Natural killer cell (primary cell): ENCODE data around the gene HELZ. TPM values are rescaled to one million over a fixed set of nuclear protein-coding genes. Genes with fewer than 3 reads are reported as not detected.

ENCODE experiments used
- ATAC-seq, 3 donors: fragments of 150-1000 bp in 2 of 3; fragments of 200-7000 bp in 1 of 3; cut with Tn5 transposase; 1 replicate in 1 of 3; 2 replicates in 2 of 3; pipeline ENCODE4 v1.10.0; 2021; ENCODE audit warnings: mild to moderate bottlenecking in 2 of 3, moderate library complexity in 2 of 3
- DNase-seq, 2 donors: peaks; one replicate each; pipeline versions ENCODE4 v3.0.0 to v3.0.0-alpha.2; 2013 to 2021; ENCODE audit warnings: mixed read lengths in 1 of 2
- H3K27ac ChIP-seq: one replicate; pipeline ENCODE4 v1.5.1; 2013; ENCODE audit warnings: mild to moderate bottlenecking, low read length
- H3K27me3 ChIP-seq: one replicate; pipeline ENCODE4 v1.6.1; 2013; ENCODE audit warnings: low read length; ENCODE audit not compliant: control insufficient read depth, insufficient read depth
- H3K36me3 ChIP-seq: one replicate; pipeline ENCODE4 v1.6.1; 2013; ENCODE audit warnings: low read length; ENCODE audit not compliant: control insufficient read depth, insufficient read depth
- H3K4me1 ChIP-seq: one replicate; pipeline ENCODE4 v1.6.1; 2013; ENCODE audit warnings: low read length; ENCODE audit not compliant: control insufficient read depth, insufficient read depth
- H3K4me3 ChIP-seq: one replicate; pipeline ENCODE4 v1.5.1; 2013; ENCODE audit warnings: low read length
- H3K9me3 ChIP-seq: one replicate; pipeline ENCODE4 v1.6.1; 2013; ENCODE audit warnings: low read length; ENCODE audit not compliant: control insufficient read depth, insufficient read depth
- H3K27ac Mint-ChIP-seq, 2 donors: one replicate each; pipeline ENCODE4 v1.8.0; 2022; ENCODE audit warnings: mild to moderate bottlenecking in 2 of 2, mixed read lengths in 2 of 2, moderate library complexity in 1 of 2
- H3K27me3 Mint-ChIP-seq, 2 donors: one replicate each; pipeline ENCODE4 v1.8.0; 2022; ENCODE audit warnings: low read depth in 2 of 2, mixed read lengths in 2 of 2
- H3K36me3 Mint-ChIP-seq: one replicate; pipeline ENCODE4 v1.8.0; 2022; ENCODE audit warnings: mixed read lengths
- H3K4me1 Mint-ChIP-seq, 2 donors: one replicate each; pipeline ENCODE4 v1.8.0; 2022; ENCODE audit warnings: mixed read lengths in 2 of 2
- H3K4me3 Mint-ChIP-seq: one replicate; pipeline ENCODE4 v1.8.0; 2022; ENCODE audit warnings: mild to moderate bottlenecking, moderate library complexity, mixed read lengths
- H3K9me3 Mint-ChIP-seq, 2 donors: one replicate each; pipeline ENCODE4 v1.8.0; 2022; ENCODE audit warnings: mixed read lengths in 2 of 2
- WGBS: methylation state at CpG from one replicate; pipeline ENCODE4 v1.1.7; 2013; ENCODE audit warnings: missing lambda C conversion rate; ENCODE audit not compliant: insufficient coverage; 5-methylcytosine and 5-hydroxymethylcytosine counted together
- intact Hi-C: fragments of 100-400 bp; cut with micrococcal nuclease; formaldehyde crosslinking; loops from one replicate; pipeline ENCODE4 v1.14.2; 2022
- total RNA-seq, 4 donors: library from RNA; stranded (reverse); fragments of 120-200 nt in 1 of 4; gene quantifications; one replicate each; pipeline versions ENCODE4 v1.2.3 to v1.2.4, GENCODE V29; 2013 to 2022
- TF ChIP-seq, protein P1 (sequence below): fragments of 200-600 bp; IDR thresholded peaks from one replicate; pipeline ENCODE4 v1.8.0; 2022; ENCODE audit warnings: antibody characterized with exemption

The HELZ gene
- total RNA-seq, 3 donors from 2014 or later (not counting 1 experiment from before 2014, with no cell fraction given) = 274 to 355 (median 292) TPM

DNA sequence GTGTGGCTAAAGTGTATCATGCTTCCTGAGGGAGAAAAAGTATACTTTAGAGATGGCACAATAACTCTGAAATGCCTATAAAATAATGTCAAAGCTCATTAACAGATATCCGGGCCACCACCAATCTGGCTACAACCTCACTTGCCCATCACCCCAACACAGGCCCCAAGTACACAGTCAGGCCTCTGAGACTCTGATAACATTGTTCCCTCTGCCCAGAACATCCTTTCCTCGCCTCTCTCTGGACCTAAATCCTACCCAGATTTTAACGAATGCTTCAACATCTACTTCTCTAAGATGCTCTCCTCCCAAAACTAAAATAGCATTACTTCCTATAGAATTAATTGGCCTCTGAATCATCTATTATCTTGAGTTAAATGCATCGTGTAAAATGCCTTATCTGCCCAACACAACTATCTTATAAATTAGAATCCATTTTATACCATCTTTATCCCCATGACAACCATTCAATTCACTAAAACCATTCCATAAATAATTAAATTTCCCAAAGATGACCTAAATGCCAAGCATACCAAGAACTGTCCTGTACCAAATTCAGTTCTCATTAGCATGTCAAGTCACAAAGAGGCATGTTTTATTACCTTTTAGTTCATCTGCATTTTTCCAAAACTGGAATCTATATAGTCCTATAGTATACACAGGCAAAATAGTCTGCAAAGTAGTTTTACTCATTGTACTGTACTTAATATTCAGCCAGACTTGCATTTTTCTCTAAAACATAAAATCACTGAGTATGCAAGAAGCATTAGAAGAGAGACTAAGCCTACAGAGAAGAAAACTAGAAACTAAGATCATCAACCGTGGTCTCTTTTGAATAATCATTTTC is 15.7 kb downstream of the HELZ start:
- no peaks in the 10 kb centered on the region for H3K27me3 Mint-ChIP-seq
- H3K36me3 ChIP-seq = peaks cover 27% of the 10 kb centered on the region
- no peak overlapping the region for H3K4me3 ChIP-seq
- no peak overlapping the region for H3K27ac ChIP-seq
- intact Hi-C loops = no loop called here
- no peaks in the 10 kb centered on the region for H3K9me3 Mint-ChIP-seq
- TF ChIP-seq, protein P1, sequence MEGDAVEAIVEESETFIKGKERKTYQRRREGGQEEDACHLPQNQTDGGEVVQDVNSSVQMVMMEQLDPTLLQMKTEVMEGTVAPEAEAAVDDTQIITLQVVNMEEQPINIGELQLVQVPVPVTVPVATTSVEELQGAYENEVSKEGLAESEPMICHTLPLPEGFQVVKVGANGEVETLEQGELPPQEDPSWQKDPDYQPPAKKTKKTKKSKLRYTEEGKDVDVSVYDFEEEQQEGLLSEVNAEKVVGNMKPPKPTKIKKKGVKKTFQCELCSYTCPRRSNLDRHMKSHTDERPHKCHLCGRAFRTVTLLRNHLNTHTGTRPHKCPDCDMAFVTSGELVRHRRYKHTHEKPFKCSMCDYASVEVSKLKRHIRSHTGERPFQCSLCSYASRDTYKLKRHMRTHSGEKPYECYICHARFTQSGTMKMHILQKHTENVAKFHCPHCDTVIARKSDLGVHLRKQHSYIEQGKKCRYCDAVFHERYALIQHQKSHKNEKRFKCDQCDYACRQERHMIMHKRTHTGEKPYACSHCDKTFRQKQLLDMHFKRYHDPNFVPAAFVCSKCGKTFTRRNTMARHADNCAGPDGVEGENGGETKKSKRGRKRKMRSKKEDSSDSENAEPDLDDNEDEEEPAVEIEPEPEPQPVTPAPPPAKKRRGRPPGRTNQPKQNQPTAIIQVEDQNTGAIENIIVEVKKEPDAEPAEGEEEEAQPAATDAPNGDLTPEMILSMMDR = no peak
- DNase-seq = no peak
- no peak overlapping the region for H3K4me3 Mint-ChIP-seq
- H3K27me3 ChIP-seq = no peaks in the 10 kb centered on the region
- peak overlapping the region; percentile 60 to 73 for H3K27ac Mint-ChIP-seq
- no peak for ATAC-seq
- WGBS = 90% methylated on average over 4 of the region's 5 CpGs
- H3K36me3 Mint-ChIP-seq = no peaks in the 10 kb centered on the region
- peaks cover 3% of the 10 kb centered on the region for H3K4me1 ChIP-seq
- no peaks in the 10 kb centered on the region for H3K9me3 ChIP-seq
- H3K4me1 Mint-ChIP-seq = peaks cover 52 to 53% of the 10 kb centered on the region in 2 donors

DNA sequence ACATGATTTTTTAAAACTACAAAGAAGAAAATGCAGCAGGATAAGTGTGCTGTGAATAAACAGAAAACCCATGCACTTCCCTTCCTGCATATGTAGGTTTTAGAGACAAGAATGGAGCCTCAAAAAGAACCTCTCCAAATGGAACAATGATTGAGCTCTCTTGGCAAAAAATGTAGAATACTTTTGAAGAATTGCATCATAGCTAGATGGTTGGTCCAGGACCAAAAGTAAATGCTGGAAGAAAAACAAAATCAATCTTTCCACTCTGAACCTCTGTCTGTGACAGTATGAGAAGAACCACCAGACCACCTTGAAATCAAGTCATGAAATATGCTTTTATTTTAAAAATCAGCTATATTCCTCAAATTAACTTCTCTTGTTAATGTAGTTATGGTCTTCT is 17.5 kb downstream of the HELZ start:
- H3K27ac Mint-ChIP-seq = peak overlapping the region; percentile 68 to 73
- no peak overlapping the region for H3K4me3 Mint-ChIP-seq
- H3K36me3 ChIP-seq = peaks cover 14% of the 10 kb centered on the region

DNA sequence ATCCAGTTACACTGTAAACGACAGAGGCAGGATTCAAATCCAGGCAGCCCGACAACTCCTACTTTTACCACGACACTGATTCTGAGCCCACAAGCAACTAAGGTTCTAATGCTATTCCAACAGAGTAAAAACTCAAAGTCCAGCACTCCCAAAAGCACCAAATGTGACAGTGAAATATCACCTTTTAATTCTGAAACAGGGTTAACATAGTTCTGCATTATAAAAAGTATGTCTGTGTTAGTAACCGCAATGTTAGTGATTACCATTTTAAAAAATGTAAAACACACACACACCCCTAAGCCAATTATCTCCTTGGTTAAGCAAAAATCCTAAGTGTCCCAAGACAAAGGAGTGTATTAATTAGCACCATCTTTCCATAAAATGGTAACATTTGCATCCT is 19.7 kb downstream of the HELZ start:
- intact Hi-C loops = no loop called here
- ATAC-seq = no peak
- H3K27ac ChIP-seq = no peak overlapping the region
- no peak for DNase-seq
- H3K27ac Mint-ChIP-seq = peak overlapping the region in 1 of 2 donors; percentile 55
- H3K4me1 Mint-ChIP-seq = peaks cover 64 to 70% of the 10 kb centered on the region in 2 donors
- H3K9me3 ChIP-seq = no peaks in the 10 kb centered on the region
- H3K4me1 ChIP-seq = peaks cover 15% of the 10 kb centered on the region
- no peaks in the 10 kb centered on the region for H3K27me3 ChIP-seq
- H3K36me3 ChIP-seq = peaks cover 12% of the 10 kb centered on the region
- WGBS = 89% methylated on average over 3 of the region's 4 CpGs
- TF ChIP-seq, protein P1 = no peak
- no peak overlapping the region for H3K4me3 ChIP-seq
- no peak overlapping the region for H3K4me3 Mint-ChIP-seq
- H3K9me3 Mint-ChIP-seq = no peaks in the 10 kb centered on the region
- H3K27me3 Mint-ChIP-seq = no peaks in the 10 kb centered on the region
- no peaks in the 10 kb centered on the region for H3K36me3 Mint-ChIP-seq

More for the DNA sequence above, 17.5 kb downstream of the HELZ start:
- peaks cover 58 to 63% of the 10 kb centered on the region in 2 donors for H3K4me1 Mint-ChIP-seq
- Histone ChIP-seq H3K27me3 (no peaks in the 10 kb centered on the region), H3K4me3 (no peak overlapping the region), H3K27ac (no peak overlapping the region), H3K9me3 (no peaks in the 10 kb centered on the region), H3K4me1 (peaks cover 13% of the 10 kb centered on the region)
- H3K36me3 Mint-ChIP-seq = no peaks in the 10 kb centered on the region
- DNase-seq (no peak), ATAC-seq (no peak)
- H3K27me3 Mint-ChIP-seq = no peaks in the 10 kb centered on the region
- no peaks in the 10 kb centered on the region for H3K9me3 Mint-ChIP-seq
- TF ChIP-seq, protein P1 = no peak
- intact Hi-C loops = no loop called here
